ENCODE data around the gene SERPINB5.

- TF ChIP-seq, protein P1, sequence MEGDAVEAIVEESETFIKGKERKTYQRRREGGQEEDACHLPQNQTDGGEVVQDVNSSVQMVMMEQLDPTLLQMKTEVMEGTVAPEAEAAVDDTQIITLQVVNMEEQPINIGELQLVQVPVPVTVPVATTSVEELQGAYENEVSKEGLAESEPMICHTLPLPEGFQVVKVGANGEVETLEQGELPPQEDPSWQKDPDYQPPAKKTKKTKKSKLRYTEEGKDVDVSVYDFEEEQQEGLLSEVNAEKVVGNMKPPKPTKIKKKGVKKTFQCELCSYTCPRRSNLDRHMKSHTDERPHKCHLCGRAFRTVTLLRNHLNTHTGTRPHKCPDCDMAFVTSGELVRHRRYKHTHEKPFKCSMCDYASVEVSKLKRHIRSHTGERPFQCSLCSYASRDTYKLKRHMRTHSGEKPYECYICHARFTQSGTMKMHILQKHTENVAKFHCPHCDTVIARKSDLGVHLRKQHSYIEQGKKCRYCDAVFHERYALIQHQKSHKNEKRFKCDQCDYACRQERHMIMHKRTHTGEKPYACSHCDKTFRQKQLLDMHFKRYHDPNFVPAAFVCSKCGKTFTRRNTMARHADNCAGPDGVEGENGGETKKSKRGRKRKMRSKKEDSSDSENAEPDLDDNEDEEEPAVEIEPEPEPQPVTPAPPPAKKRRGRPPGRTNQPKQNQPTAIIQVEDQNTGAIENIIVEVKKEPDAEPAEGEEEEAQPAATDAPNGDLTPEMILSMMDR (IDR thresholded peaks at IDR 0.05) = no peak
- TF ChIP-seq POLR2A (IDR thresholded peaks at IDR 0.05) = no peak
Observed at GRCh38 chr18:63451799-63452660, 24.7 kb upstream of the SERPINB5 start.
